Activated CD8-positive, alpha-beta memory T cell treated with anti-CD3 and anti-CD28 coated beads, Interleukin-2, amount 10 ng/mL, durations not matched to agents 7 days and 5 days (primary cell): ENCODE measurements around the gene VDAC1. TPM values are rescaled to one million over a fixed set of nuclear protein-coding genes. Genes with fewer than 3 reads are reported as not detected.

ENCODE experiments used
- ATAC-seq: fragments of 150-1000 bp; cut with Tn5 transposase; one replicate; pipeline ENCODE4 v1.10.0; 2021; ENCODE audit warnings: moderate library complexity
- CTCF ChIA-PET: fragments of 350-600 bp; sonication (Branson Sonifier 250); formaldehyde crosslinking; loops from one replicate; lab custom pipeline; 2021; ENCODE audit warnings: antibody characterized with exemption; lab: Charles Lee
- DNase-seq: peaks from one replicate; pipeline ENCODE4 v3.0.0-alpha.2; 2020
- H3K27ac Mint-ChIP-seq: one replicate; pipeline ENCODE4 v1.8.0; 2021; ENCODE audit warnings: mild to moderate bottlenecking, mixed read lengths
- H3K27me3 Mint-ChIP-seq: one replicate; pipeline ENCODE4 v1.8.0; 2021; ENCODE audit warnings: mixed read lengths
- H3K36me3 Mint-ChIP-seq: one replicate; pipeline ENCODE4 v1.8.0; 2021; ENCODE audit warnings: mild to moderate bottlenecking, mixed read lengths
- H3K4me1 Mint-ChIP-seq: one replicate; pipeline ENCODE4 v1.8.0; 2021; ENCODE audit warnings: mixed read lengths
- H3K4me3 Mint-ChIP-seq: one replicate; pipeline ENCODE4 v1.8.0; 2021; ENCODE audit warnings: mild to moderate bottlenecking, moderate library complexity, mixed read lengths
- H3K9me3 Mint-ChIP-seq: one replicate; pipeline ENCODE4 v1.8.0; 2022; ENCODE audit warnings: low read depth, mixed read lengths
- total RNA-seq, 2 experiments: library from RNA; stranded (reverse); gene quantifications; one replicate each; pipeline ENCODE4 v1.2.3, GENCODE V29; 2021

Gene VDAC1
- total RNA-seq, 2 experiments from 2014 or later: 204 to 258 TPM

- Mint-ChIP-seq H3K27ac (no peak overlapping the region), H3K36me3 (peaks cover 7% of the 10 kb centered on the region), H3K4me1 (no peaks in the 10 kb centered on the region), H3K9me3 (no peaks in the 10 kb centered on the region), H3K4me3 (no peak overlapping the region), H3K27me3 (no peaks in the 10 kb centered on the region)
- CTCF ChIA-PET: interaction anchor here (1.1 to 1.6 kb wide), 2 partner anchors 12 to 13 kb away, joined by 3 to 6 read pairs; no protein-coding TSS in a partner anchor
- ATAC-seq (no peak), DNase-seq (no peak)
Measured at GRCh38 chr5:133950821-133951612, 53.8 kb downstream of the VDAC1 start.

GRCh38 chr5:133948721-133949120, 56.1 kb downstream of the VDAC1 start:
- CTCF ChIA-PET: no interaction called here
- Mint-ChIP-seq H3K9me3 (no peaks in the 10 kb centered on the region), H3K27me3 (peaks cover 3% of the 10 kb centered on the region), H3K27ac (no peak overlapping the region), H3K4me1 (no peaks in the 10 kb centered on the region), H3K36me3 (no peaks in the 10 kb centered on the region), H3K4me3 (no peak overlapping the region)
- DNase-seq (no peak), ATAC-seq (no peak)

- no peak for ATAC-seq
- no peaks in the 10 kb centered on the region for H3K9me3 Mint-ChIP-seq
- no peaks in the 10 kb centered on the region for H3K36me3 Mint-ChIP-seq
Measured at GRCh38 chr5:133947431-133947841, 57.3 kb downstream of the VDAC1 start.

GRCh38 chr5:133945568-133945967, 59.2 kb downstream of the VDAC1 start:
- CTCF ChIA-PET: interaction anchor here (1.0 kb wide), 1 partner anchor 18 kb away, joined by 3 read pairs; no protein-coding TSS in a partner anchor
- no peak overlapping the region for H3K4me3 Mint-ChIP-seq
- DNase-seq: no peak
- no peaks in the 10 kb centered on the region for H3K36me3 Mint-ChIP-seq
- no peak for ATAC-seq
- no peaks in the 10 kb centered on the region for H3K9me3 Mint-ChIP-seq
- no peaks in the 10 kb centered on the region for H3K4me1 Mint-ChIP-seq
- no peak overlapping the region for H3K27ac Mint-ChIP-seq
- H3K27me3 Mint-ChIP-seq: peaks cover 3% of the 10 kb centered on the region

More at GRCh38 chr5:133947431-133947841, 57.3 kb downstream of the VDAC1 start:
- peaks cover 3% of the 10 kb centered on the region for H3K27me3 Mint-ChIP-seq
- H3K27ac Mint-ChIP-seq: no peak overlapping the region
- H3K4me1 Mint-ChIP-seq: no peaks in the 10 kb centered on the region
- H3K4me3 Mint-ChIP-seq: no peak overlapping the region
- DNase-seq: no peak
- CTCF ChIA-PET: no interaction called here

GRCh38 chr5:133944263-133945185, 60.3 kb downstream of the VDAC1 start:
- no peak for DNase-seq
- H3K27ac Mint-ChIP-seq: no peak overlapping the region
- no peak overlapping the region for H3K4me3 Mint-ChIP-seq
- no peaks in the 10 kb centered on the region for H3K36me3 Mint-ChIP-seq
- CTCF ChIA-PET: interaction anchor here (1.0 to 1.2 kb wide), 2 partner anchors 19 to 20 kb away, joined by 3 read pairs; no protein-coding TSS in a partner anchor
- no peak for ATAC-seq
- peaks cover 3% of the 10 kb centered on the region for H3K27me3 Mint-ChIP-seq
- H3K4me1 Mint-ChIP-seq: no peaks in the 10 kb centered on the region
- H3K9me3 Mint-ChIP-seq: no peaks in the 10 kb centered on the region

GRCh38 chr5:133943475-133943817, 61.3 kb downstream of the VDAC1 start:
- DNase-seq (no peak), ATAC-seq (no peak)
- Mint-ChIP-seq H3K9me3 (no peaks in the 10 kb centered on the region), H3K36me3 (no peaks in the 10 kb centered on the region), H3K27me3 (peaks cover 3% of the 10 kb centered on the region), H3K27ac (no peak overlapping the region), H3K4me3 (no peak overlapping the region), H3K4me1 (no peaks in the 10 kb centered on the region)
- CTCF ChIA-PET: interaction anchor here (1.2 kb wide), 1 partner anchor 19 kb away, joined by 3 read pairs; no protein-coding TSS in a partner anchor

GRCh38 chr5:133942614-133943474, 61.9 kb downstream of the VDAC1 start:
- H3K36me3 Mint-ChIP-seq: no peaks in the 10 kb centered on the region
- no peak overlapping the region for H3K4me3 Mint-ChIP-seq
- no peaks in the 10 kb centered on the region for H3K4me1 Mint-ChIP-seq
- no peak overlapping the region for H3K27ac Mint-ChIP-seq
- DNase-seq (no peak), ATAC-seq (no peak)
- H3K27me3 Mint-ChIP-seq: peaks cover 3% of the 10 kb centered on the region
- CTCF ChIA-PET: no interaction called here
- H3K9me3 Mint-ChIP-seq: no peaks in the 10 kb centered on the region

GRCh38 chr5:133941456-133942196, 63.1 kb downstream of the VDAC1 start:
- no peaks in the 10 kb centered on the region for H3K4me1 Mint-ChIP-seq
- H3K27me3 Mint-ChIP-seq: peaks cover 3% of the 10 kb centered on the region
- no peaks in the 10 kb centered on the region for H3K9me3 Mint-ChIP-seq
- ATAC-seq (no peak), DNase-seq (no peak)
- H3K27ac Mint-ChIP-seq: no peak overlapping the region
- no peak overlapping the region for H3K4me3 Mint-ChIP-seq
- H3K36me3 Mint-ChIP-seq: no peaks in the 10 kb centered on the region
- CTCF ChIA-PET: no interaction called here

- Mint-ChIP-seq H3K27ac (no peak overlapping the region), H3K36me3 (no peaks in the 10 kb centered on the region), H3K27me3 (peaks cover 3% of the 10 kb centered on the region), H3K9me3 (no peaks in the 10 kb centered on the region), H3K4me3 (no peak overlapping the region), H3K4me1 (no peaks in the 10 kb centered on the region)
- DNase-seq (no peak), ATAC-seq (no peak)
- CTCF ChIA-PET: no interaction called here
Measured at GRCh38 chr5:133939668-133940067, 65.1 kb downstream of the VDAC1 start.

- no peaks in the 10 kb centered on the region for H3K36me3 Mint-ChIP-seq
- ATAC-seq: no peak
Measured at GRCh38 chr5:133938929-133939328, 65.8 kb downstream of the VDAC1 start.

GRCh38 chr5:133938039-133938821, 66.5 kb downstream of the VDAC1 start:
- Mint-ChIP-seq H3K9me3 (no peaks in the 10 kb centered on the region), H3K27ac (no peak overlapping the region), H3K27me3 (no peaks in the 10 kb centered on the region), H3K36me3 (no peaks in the 10 kb centered on the region), H3K4me1 (no peaks in the 10 kb centered on the region), H3K4me3 (no peak overlapping the region)
- ATAC-seq (no peak), DNase-seq (no peak)
- CTCF ChIA-PET: interaction anchor here (0.6 to 0.9 kb wide), 2 partner anchors 12 to 97 kb away, joined by 3 read pairs; no protein-coding TSS in a partner anchor

More at GRCh38 chr5:133938929-133939328, 65.8 kb downstream of the VDAC1 start:
- Mint-ChIP-seq H3K27me3 (no peaks in the 10 kb centered on the region), H3K4me3 (no peak overlapping the region), H3K4me1 (no peaks in the 10 kb centered on the region), H3K9me3 (no peaks in the 10 kb centered on the region), H3K27ac (no peak overlapping the region)
- no peak for DNase-seq
- CTCF ChIA-PET: interaction anchor here (0.9 kb wide), 1 partner anchor 96 kb away, joined by 3 read pairs; no protein-coding TSS in a partner anchor
